ENCODE measurements around the gene CAMK1D.

DNA sequence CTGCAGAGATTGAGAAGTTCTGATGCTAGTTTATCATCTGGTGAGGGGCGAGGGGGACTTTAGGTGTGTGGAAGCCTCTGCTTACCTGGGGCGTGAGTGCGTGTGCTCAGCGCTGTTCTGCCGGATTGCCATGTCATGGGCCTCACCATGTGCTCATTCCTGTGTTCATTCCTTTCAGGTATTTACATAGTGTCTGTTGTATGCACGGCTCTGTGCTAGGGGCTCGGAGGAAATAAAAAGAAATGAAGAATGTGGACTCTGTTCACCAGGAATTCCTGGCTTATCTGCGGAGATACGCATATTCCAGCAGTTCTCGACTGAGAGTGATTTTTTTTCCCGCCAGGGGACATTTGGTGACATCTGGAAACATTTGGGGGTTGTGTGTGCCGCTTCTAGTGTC lies 152.0 kb downstream of the CAMK1D start:
- TF ChIP-seq, protein P1, sequence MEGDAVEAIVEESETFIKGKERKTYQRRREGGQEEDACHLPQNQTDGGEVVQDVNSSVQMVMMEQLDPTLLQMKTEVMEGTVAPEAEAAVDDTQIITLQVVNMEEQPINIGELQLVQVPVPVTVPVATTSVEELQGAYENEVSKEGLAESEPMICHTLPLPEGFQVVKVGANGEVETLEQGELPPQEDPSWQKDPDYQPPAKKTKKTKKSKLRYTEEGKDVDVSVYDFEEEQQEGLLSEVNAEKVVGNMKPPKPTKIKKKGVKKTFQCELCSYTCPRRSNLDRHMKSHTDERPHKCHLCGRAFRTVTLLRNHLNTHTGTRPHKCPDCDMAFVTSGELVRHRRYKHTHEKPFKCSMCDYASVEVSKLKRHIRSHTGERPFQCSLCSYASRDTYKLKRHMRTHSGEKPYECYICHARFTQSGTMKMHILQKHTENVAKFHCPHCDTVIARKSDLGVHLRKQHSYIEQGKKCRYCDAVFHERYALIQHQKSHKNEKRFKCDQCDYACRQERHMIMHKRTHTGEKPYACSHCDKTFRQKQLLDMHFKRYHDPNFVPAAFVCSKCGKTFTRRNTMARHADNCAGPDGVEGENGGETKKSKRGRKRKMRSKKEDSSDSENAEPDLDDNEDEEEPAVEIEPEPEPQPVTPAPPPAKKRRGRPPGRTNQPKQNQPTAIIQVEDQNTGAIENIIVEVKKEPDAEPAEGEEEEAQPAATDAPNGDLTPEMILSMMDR (IDR thresholded peaks at IDR 0.05): no peak
- no peak for TF ChIP-seq POLR2AphosphoS5 (IDR thresholded peaks at IDR 0.05; ENCODE audit: insufficient read depth in 1 of 2, low read depth in 1 of 2)
